Stimulated activated effector memory CD8-positive, alpha-beta T cell treated with anti-CD3 and anti-CD28 coated beads, Interleukin-12 subunit alpha, Interleukin-12 subunit beta, amount 100 ng/mL, for 72 hours (primary cell): ENCODE measurements around the gene HIBCH.
A peak's percentile ranks its signal among the peaks of the same experiment; 100 is the strongest.

Experiments used
- ATAC-seq: fragments of 150-1000 bp; cut with Tn5 transposase; 2 replicates; pipeline ENCODE4 v1.10.0; 2021
- DNase-seq, 2 donors: peaks; one replicate each; pipeline ENCODE4 v3.0.0; 2021 to 2022; ENCODE audit warnings: low spot score in 2 of 2
- H3K27ac Mint-ChIP-seq: one replicate; pipeline ENCODE4 v1.8.0; 2022; ENCODE audit warnings: mild to moderate bottlenecking, mixed read lengths
- H3K36me3 Mint-ChIP-seq: one replicate; pipeline ENCODE4 v1.8.0; 2022; ENCODE audit warnings: mild to moderate bottlenecking, mixed read lengths
- H3K4me1 Mint-ChIP-seq: one replicate; pipeline ENCODE4 v1.8.0; 2022; ENCODE audit warnings: mixed read lengths
- H3K4me3 Mint-ChIP-seq: one replicate; pipeline ENCODE4 v1.8.0; 2022; ENCODE audit warnings: mild to moderate bottlenecking, mixed read lengths
- H3K9me3 Mint-ChIP-seq: one replicate; pipeline ENCODE4 v1.8.0; 2022; ENCODE audit warnings: mixed read lengths

HIBCH gene

GRCh38 chr2:190182071-190182524, 137.5 kb downstream of the HIBCH start:
- H3K4me1 Mint-ChIP-seq: no peaks in the 10 kb centered on the region
- no peak overlapping the region for H3K27ac Mint-ChIP-seq
- DNase-seq: no peak
- ATAC-seq: no peak
- no peak overlapping the region for H3K4me3 Mint-ChIP-seq
- peaks cover 5% of the 10 kb centered on the region for H3K36me3 Mint-ChIP-seq
- H3K9me3 Mint-ChIP-seq: no peaks in the 10 kb centered on the region

- Mint-ChIP-seq H3K4me1 (no peaks in the 10 kb centered on the region), H3K36me3 (peaks cover 5% of the 10 kb centered on the region), H3K9me3 (no peaks in the 10 kb centered on the region), H3K4me3 (no peak overlapping the region), H3K27ac (no peak overlapping the region)
- ATAC-seq (no peak), DNase-seq (no peak)
Observed at GRCh38 chr2:190181123-190181669, 138.4 kb downstream of the HIBCH start.

GRCh38 chr2:190180313-190181122, 139.1 kb downstream of the HIBCH start:
- Mint-ChIP-seq H3K27ac (no peak overlapping the region), H3K4me3 (peak overlapping the region; percentile 44), H3K4me1 (no peaks in the 10 kb centered on the region), H3K9me3 (no peaks in the 10 kb centered on the region), H3K36me3 (peaks cover 5% of the 10 kb centered on the region)
- peak in 1 of 2 donors; percentile 58 for DNase-seq
- peak; percentile 66 for ATAC-seq

DNA sequence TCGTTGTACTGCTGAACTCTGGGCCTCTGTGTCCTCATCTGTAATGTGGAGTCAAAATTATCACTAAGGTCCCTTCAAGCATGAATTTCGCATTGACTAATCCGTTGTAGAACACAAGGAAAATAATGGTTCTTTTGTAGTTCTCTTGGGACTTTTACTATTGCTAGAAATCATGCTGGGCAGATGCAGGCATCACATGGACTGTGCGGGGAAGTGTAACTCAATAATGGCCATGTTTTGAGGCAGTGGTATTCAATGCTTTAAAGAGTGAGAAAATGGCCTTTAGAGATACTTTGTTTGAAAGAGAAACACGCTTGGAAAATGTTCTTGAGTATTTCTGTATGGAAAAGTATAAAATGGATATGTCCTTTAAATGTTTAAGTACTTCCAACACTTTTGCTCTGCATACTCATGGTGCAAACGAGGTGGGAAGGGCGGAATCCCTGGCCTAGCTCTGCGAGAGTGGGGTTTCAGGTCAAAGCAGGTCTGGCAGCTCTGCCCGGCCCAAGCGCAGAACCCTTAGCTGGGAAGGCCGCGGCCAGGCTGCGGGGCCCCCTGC, 139.8 kb downstream of the HIBCH start:
- Mint-ChIP-seq H3K4me3 (peak overlapping the region; percentile 44), H3K4me1 (no peaks in the 10 kb centered on the region), H3K36me3 (peaks cover 5% of the 10 kb centered on the region), H3K9me3 (no peaks in the 10 kb centered on the region), H3K27ac (no peak overlapping the region)
- DNase-seq (no peak), ATAC-seq (no peak)

DNA sequence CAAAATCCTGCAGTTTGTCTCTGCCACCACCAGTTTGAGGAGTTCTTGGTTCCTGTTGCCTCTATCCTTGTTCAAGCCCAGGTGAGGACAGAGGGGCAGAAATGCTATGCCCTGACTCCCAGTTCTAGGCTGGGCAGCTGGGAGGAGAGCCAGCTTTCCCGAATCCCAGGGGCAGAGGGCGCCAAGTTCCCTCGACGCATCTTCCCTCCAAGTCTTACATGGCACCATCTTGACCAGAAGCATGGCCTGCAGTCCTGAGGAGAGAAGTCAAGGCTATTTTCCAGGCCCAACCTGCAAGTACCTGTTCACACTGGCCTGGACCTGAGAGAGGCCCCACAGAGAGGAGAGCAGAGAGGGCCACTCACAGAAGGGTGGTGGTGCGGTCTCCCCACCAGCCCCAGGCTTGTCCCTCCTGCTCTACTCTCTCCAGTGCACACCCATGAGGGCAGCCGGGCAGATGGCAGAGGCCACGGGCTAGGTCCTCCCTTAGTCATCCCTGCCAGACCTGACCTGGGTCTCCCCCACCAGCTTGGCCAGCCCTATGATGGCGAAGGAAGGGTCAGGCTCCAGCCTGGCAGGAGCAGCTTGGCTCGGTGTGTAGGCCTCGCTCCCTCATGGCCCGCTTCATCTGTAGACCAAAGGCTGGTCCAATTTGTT, 141.4 kb downstream of the HIBCH start:
- Mint-ChIP-seq H3K27ac (no peak overlapping the region), H3K9me3 (peaks cover 7% of the 10 kb centered on the region), H3K36me3 (peaks cover 5% of the 10 kb centered on the region), H3K4me3 (no peak overlapping the region), H3K4me1 (no peaks in the 10 kb centered on the region)
- DNase-seq: no peak
- peak; percentile 6 for ATAC-seq

DNA sequence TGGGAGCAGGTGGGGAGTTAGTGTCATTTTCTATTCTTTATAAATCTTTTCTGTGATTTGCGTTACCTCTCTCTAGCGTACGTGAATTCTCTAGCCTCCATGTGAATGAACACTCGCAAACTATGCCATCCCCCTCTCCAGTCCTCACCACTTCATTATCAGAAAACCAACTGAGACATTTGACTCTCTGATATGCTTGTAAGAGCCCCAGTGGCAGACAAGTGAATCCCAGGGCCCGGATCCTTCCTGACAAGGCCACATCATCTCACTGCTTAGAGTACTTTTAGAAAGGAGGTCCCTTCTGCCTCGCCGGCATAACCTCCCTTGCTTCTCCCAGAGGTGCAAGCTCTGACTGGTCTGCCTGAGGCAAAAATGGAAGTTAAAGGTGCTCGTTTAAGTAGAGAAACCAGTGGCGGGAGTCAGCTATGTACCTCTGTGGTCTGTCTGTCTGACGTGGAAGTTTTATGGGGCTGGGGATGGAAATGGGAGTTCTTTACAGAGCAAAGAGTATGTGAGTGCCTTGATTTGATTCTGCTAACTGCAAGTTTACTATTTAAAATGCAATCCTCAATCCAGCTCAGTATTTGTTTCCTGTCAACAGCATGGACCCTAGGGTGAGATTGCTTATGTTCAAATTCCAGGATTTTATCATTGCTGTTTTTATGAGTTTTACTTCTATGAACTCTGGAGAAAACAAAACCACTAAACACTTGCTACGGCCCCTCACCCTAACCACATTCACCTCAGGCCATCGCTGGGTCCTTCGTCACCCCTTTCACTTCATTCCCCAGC, 142.2 kb downstream of the HIBCH start:
- ATAC-seq: no peak
- Mint-ChIP-seq H3K4me1 (no peaks in the 10 kb centered on the region), H3K4me3 (no peak overlapping the region), H3K36me3 (peaks cover 5% of the 10 kb centered on the region), H3K9me3 (peaks cover 7% of the 10 kb centered on the region), H3K27ac (no peak overlapping the region)
- no peak for DNase-seq

GRCh38 chr2:190173392-190173791, 146.2 kb downstream of the HIBCH start:
- Mint-ChIP-seq H3K4me1 (no peaks in the 10 kb centered on the region), H3K4me3 (no peak overlapping the region), H3K9me3 (peaks cover 10% of the 10 kb centered on the region), H3K27ac (no peak overlapping the region), H3K36me3 (peaks cover 5% of the 10 kb centered on the region)
- no peak for DNase-seq
- ATAC-seq: no peak

GRCh38 chr2:190170673-190171072, 149.0 kb downstream of the HIBCH start:
- Mint-ChIP-seq H3K36me3 (no peaks in the 10 kb centered on the region), H3K9me3 (peaks cover 11% of the 10 kb centered on the region), H3K27ac (no peak overlapping the region), H3K4me1 (no peaks in the 10 kb centered on the region), H3K4me3 (no peak overlapping the region)
- ATAC-seq (no peak), DNase-seq (no peak)

DNA sequence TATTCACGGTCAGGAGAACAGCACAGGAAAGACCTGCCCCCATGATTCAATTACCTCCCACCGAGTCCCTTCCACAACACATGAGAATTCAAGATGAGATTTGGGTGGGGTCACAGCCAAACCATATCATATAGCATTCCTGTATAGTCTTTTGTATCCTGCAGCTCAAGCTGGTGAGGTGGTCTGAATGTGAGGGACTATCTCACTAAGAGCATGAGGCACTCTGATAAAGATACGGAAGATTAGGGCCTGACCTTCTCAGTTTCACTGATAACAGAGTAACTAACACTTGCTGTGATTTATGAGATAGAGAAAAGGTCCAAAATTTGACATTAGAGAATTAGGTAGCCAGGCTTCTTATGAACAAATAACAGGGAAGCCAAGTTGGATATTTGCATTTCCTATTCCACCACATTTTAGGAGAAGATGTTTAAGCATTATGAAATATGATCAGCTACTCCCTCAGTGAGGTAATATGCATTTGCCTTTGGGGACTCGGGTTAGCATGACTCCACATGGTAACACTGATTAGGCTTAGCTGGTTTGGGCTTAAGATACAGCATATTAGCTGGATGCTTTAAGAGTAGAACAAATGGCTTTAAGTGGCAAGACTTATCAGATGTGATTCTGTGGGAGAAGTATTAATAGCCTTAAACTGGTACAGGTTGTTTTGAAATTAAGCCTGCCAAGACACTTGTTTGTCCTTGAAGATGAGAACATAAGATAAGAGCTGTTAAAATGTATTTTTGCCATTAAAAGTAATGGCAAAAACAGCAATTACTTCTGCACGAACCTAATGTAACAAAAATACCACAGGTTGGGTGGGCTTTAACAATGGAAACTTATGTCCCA, 150.2 kb downstream of the HIBCH start:
- DNase-seq: no peak
- H3K27ac Mint-ChIP-seq: no peak overlapping the region
- ATAC-seq: no peak
- H3K4me1 Mint-ChIP-seq: no peaks in the 10 kb centered on the region
- H3K36me3 Mint-ChIP-seq: no peaks in the 10 kb centered on the region
- H3K4me3 Mint-ChIP-seq: no peak overlapping the region
- H3K9me3 Mint-ChIP-seq: peaks cover 11% of the 10 kb centered on the region

GRCh38 chr2:190167702-190168101, 151.9 kb downstream of the HIBCH start:
- H3K4me1 Mint-ChIP-seq: no peaks in the 10 kb centered on the region
- ATAC-seq (no peak), DNase-seq (no peak)
- no peak overlapping the region for H3K27ac Mint-ChIP-seq
- no peaks in the 10 kb centered on the region for H3K36me3 Mint-ChIP-seq
- peaks cover 4% of the 10 kb centered on the region for H3K9me3 Mint-ChIP-seq
- H3K4me3 Mint-ChIP-seq: no peak overlapping the region

DNA sequence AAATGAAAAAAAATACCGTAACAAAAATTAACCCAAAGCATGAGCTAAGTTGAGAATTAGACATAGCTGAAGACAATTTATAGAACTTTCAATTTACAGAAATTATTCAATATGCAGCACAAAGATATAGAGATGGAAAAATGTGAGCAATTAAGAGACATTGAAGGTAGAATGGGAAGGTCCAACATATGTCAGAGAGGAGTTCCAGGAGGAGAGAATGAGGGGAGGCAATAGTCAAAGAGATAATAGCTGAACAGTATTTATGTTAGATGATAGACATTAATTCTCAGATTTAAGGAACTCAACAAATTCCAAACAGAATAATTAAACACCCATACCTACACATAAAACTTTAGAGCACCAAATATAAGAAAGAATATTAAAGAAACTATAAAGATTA, 154.1 kb downstream of the HIBCH start:
- DNase-seq (no peak), ATAC-seq (no peak)
- Mint-ChIP-seq H3K4me1 (no peaks in the 10 kb centered on the region), H3K27ac (no peak overlapping the region), H3K4me3 (no peak overlapping the region), H3K9me3 (peaks cover 4% of the 10 kb centered on the region), H3K36me3 (no peaks in the 10 kb centered on the region)

DNA sequence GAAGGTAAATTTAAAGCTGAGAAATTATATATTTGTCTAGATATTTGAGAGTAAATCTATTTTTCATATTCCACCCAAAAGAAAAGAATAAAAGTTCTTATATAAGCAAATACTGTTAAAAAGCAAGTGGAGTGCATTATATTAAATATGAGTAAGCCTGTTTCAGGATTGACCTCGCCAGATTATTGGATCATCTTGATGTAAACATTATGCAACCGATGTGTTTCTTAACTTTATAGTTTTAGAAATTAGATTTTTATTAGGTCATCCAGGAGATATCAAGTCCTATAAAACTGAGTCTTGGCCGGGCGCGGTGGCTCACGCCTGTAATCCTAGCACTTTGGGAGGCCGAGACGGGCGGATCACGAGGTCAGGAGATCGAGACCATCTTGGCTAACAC, 156.8 kb downstream of the HIBCH start:
- no peaks in the 10 kb centered on the region for H3K36me3 Mint-ChIP-seq
- no peak overlapping the region for H3K4me3 Mint-ChIP-seq
- no peak for DNase-seq
- H3K27ac Mint-ChIP-seq: no peak overlapping the region
- no peak for ATAC-seq
- H3K9me3 Mint-ChIP-seq: no peaks in the 10 kb centered on the region
- H3K4me1 Mint-ChIP-seq: no peaks in the 10 kb centered on the region

DNA sequence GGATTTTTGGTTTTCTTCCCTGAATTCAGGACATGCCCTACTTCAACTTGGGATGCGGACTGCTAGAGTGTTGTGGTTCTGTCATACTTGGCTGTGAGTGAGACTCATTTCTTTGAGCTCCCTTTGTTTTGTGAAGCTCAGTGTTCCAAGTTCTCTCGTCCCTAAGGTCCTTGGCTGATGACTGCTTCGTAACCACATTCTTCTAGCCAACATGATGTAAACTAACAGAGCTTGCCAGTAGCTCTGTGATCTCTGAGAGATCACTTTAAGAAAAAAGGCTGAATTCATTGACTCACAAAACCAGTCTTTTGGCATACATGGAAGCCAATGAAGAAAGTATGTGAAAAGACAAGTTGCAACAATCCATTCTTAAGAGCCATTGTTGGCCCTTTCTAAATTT, 160.2 kb downstream of the HIBCH start:
- Mint-ChIP-seq H3K9me3 (no peaks in the 10 kb centered on the region), H3K36me3 (no peaks in the 10 kb centered on the region), H3K4me1 (no peaks in the 10 kb centered on the region), H3K4me3 (no peak overlapping the region), H3K27ac (no peak overlapping the region)
- ATAC-seq (no peak), DNase-seq (no peak)

GRCh38 chr2:190158798-190159434, 160.7 kb downstream of the HIBCH start:
- H3K9me3 Mint-ChIP-seq: no peaks in the 10 kb centered on the region
- H3K36me3 Mint-ChIP-seq: no peaks in the 10 kb centered on the region
- no peak overlapping the region for H3K27ac Mint-ChIP-seq
- no peak overlapping the region for H3K4me3 Mint-ChIP-seq
- no peaks in the 10 kb centered on the region for H3K4me1 Mint-ChIP-seq
- no peak for DNase-seq
- no peak for ATAC-seq
